ENCODE results near the gene GTF2A1L.

GTF2A1L gene

GRCh38 chr2:48584551-48584950 is 33.1 kb upstream of the GTF2A1L start:
- TF ChIP-seq CTCF (IDR thresholded peaks at IDR 0.05), result no peak

GRCh38 chr2:48586433-48586832 is 31.2 kb upstream of the GTF2A1L start:
- no peak for TF ChIP-seq CTCF (IDR thresholded peaks at IDR 0.05)

- TF ChIP-seq CTCF (IDR thresholded peaks at IDR 0.05), result no peak
These were observed 30.1 kb upstream of the GTF2A1L start for GRCh38 chr2:48587560-48587959.

- TF ChIP-seq CTCF (IDR thresholded peaks at IDR 0.05), result no peak
These were observed 29.7 kb upstream of the GTF2A1L start for GRCh38 chr2:48587961-48588360.

- no peak for TF ChIP-seq CTCF (IDR thresholded peaks at IDR 0.05)
These were observed 28.9 kb upstream of the GTF2A1L start for GRCh38 chr2:48588745-48589144.

- peak; percentile 56; the same call in 1 of the 2 replicates for TF ChIP-seq CTCF (IDR thresholded peaks at IDR 0.05)
These were observed 28.4 kb upstream of the GTF2A1L start for GRCh38 chr2:48589170-48589767.

GRCh38 chr2:48590017-48590416 is 27.6 kb upstream of the GTF2A1L start:
- TF ChIP-seq CTCF (IDR thresholded peaks at IDR 0.05), result no peak

GRCh38 chr2:48592067-48592466 is 25.6 kb upstream of the GTF2A1L start:
- no peak for TF ChIP-seq CTCF (IDR thresholded peaks at IDR 0.05)

Measured in LNCAP (cell line).